ENCODE results near the gene RAB27A.

Gene RAB27A

DNA sequence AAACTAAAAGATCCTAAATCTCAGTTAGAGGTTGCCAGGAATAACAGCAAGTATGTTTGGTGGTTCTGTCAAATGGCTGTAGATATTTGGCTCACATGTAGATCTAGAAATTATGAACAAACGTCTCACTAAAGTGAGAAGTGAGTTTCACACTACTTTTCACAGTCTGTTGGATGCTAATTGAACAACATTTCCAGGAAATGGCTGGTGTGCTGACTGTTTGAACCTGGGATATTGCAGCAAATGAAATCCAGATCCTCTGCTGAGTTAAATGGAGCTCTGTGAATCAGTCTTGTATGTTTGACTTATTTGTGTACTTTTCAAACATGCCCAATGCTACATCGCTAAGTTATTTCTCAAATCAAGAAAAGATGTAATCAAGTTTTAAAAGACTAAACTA, 71.6 kb downstream of the RAB27A start:
- H3K9me3 ChIP-seq (ENCODE audit: control insufficient read depth, low read length), result no peaks in the 10 kb centered on the region
- H2BK12ac ChIP-seq (ENCODE audit: low read length in 2 of 2), result no peak overlapping the region
- no peak overlapping the region for H3K14ac ChIP-seq (ENCODE audit: low read length in 2 of 2)
- H3K27ac ChIP-seq (ENCODE audit: low read length, poor library complexity, severe bottlenecking), result no peak overlapping the region
- H3K4ac ChIP-seq (ENCODE audit: low read depth in 1 of 2, low read length in 2 of 2), result peak overlapping the region in 1 of 2 experiments; percentile 15
- no peak for DNase-seq
- no peak overlapping the region for H2BK120ac ChIP-seq (ENCODE audit: low read depth, low read length)
- H3K4me3 ChIP-seq (ENCODE audit: insufficient read depth in 1 of 2, low read depth in 1 of 2, low read length in 2 of 2), result no peak overlapping the region
- H3K79me1 ChIP-seq (replicated peaks; ENCODE audit: low read length, poor library complexity, severe bottlenecking), result no peaks in the 10 kb centered on the region
- H4K91ac ChIP-seq (ENCODE audit: low read length), result no peak overlapping the region
- H3K4me1 ChIP-seq (ENCODE audit: control insufficient read depth, insufficient read depth, low read depth, low read length), result peaks cover 5% of the 10 kb centered on the region
- no peak overlapping the region for H2AFZ ChIP-seq (ENCODE audit: low read depth, low read length)
- H3K4me2 ChIP-seq (ENCODE audit: low read length, poor library complexity, severe bottlenecking), result no peak overlapping the region
- H3K36me3 ChIP-seq (ENCODE audit: control insufficient read depth in 1 of 2, insufficient read depth in 2 of 2, low read depth in 1 of 2, low read length in 2 of 2), result no peaks in the 10 kb centered on the region
- H3K23ac ChIP-seq (ENCODE audit: low read length in 2 of 2), result no peak overlapping the region
- H2BK5ac ChIP-seq (ENCODE audit: low read depth, low read length, poor library complexity, severe bottlenecking), result no peak overlapping the region
- WGBS, result no CpG with 5 or more reads among the region's 2 CpGs
- H2BK15ac ChIP-seq (ENCODE audit: low read depth, poor library complexity, severe bottlenecking), result no peak overlapping the region
- H2AK5ac ChIP-seq (ENCODE audit: low read length, severe bottlenecking), result no peak overlapping the region
- no peak overlapping the region for H3K18ac ChIP-seq (ENCODE audit: low read depth in 1 of 2, low read length in 2 of 2)
- H3K27me3 ChIP-seq (ENCODE audit: control insufficient read depth in 1 of 2, insufficient read depth in 1 of 2, low read length in 2 of 2), result no peaks in the 10 kb centered on the region
- H3K9ac ChIP-seq (ENCODE audit: low read length), result peak overlapping the region; percentile 69
- no peak overlapping the region for H4K8ac ChIP-seq (ENCODE audit: low read length)

DNA sequence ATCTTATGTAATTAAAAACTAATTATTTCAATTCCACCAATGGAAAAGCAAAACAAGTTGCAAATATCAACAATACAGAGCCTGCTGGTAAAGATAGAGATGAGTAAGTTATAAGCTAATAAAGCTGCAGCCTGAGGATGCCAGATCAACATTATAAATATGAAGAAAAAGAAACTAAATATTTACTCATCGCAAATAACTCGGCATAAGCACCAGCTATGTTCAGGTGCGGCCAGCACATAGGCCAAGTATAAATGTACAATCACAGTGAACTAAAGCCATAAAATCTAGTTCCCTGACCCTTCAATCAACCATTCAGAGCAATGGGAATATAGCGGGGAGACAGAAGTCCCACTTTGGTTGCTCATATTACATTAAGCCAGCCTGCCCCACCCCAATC, 85.1 kb downstream of the RAB27A start:
- Histone ChIP-seq H2AK5ac (ENCODE audit: low read length, severe bottlenecking) (no peak overlapping the region), H3K4me1 (ENCODE audit: control insufficient read depth, insufficient read depth, low read depth, low read length) (no peaks in the 10 kb centered on the region), H4K8ac (ENCODE audit: low read length) (no peak overlapping the region), H3K79me1 (replicated peaks; ENCODE audit: low read length, poor library complexity, severe bottlenecking) (no peaks in the 10 kb centered on the region), H2BK120ac (ENCODE audit: low read depth, low read length) (no peak overlapping the region), H3K36me3 (ENCODE audit: control insufficient read depth in 1 of 2, insufficient read depth in 2 of 2, low read depth in 1 of 2, low read length in 2 of 2) (peaks cover 0 to 13% of the 10 kb centered on the region in 2 experiments), H2BK15ac (ENCODE audit: low read depth, poor library complexity, severe bottlenecking) (no peak overlapping the region), H3K27me3 (ENCODE audit: control insufficient read depth in 1 of 2, insufficient read depth in 1 of 2, low read length in 2 of 2) (no peaks in the 10 kb centered on the region), H3K4ac (ENCODE audit: low read depth in 1 of 2, low read length in 2 of 2) (no peak overlapping the region), H3K4me2 (ENCODE audit: low read length, poor library complexity, severe bottlenecking) (no peak overlapping the region), H2AFZ (ENCODE audit: low read depth, low read length) (no peak overlapping the region), H3K4me3 (ENCODE audit: insufficient read depth in 1 of 2, low read depth in 1 of 2, low read length in 2 of 2) (no peak overlapping the region), H4K91ac (ENCODE audit: low read length) (no peak overlapping the region), H3K23ac (ENCODE audit: low read length in 2 of 2) (no peak overlapping the region), H3K9ac (ENCODE audit: low read length) (no peak overlapping the region), H3K9me3 (ENCODE audit: control insufficient read depth, low read length) (no peaks in the 10 kb centered on the region), H3K14ac (ENCODE audit: low read length in 2 of 2) (no peak overlapping the region), H2BK5ac (ENCODE audit: low read depth, low read length, poor library complexity, severe bottlenecking) (no peak overlapping the region), H3K27ac (ENCODE audit: low read length, poor library complexity, severe bottlenecking) (no peak overlapping the region), H3K18ac (ENCODE audit: low read depth in 1 of 2, low read length in 2 of 2) (no peak overlapping the region), H2BK12ac (ENCODE audit: low read length in 2 of 2) (no peak overlapping the region)
- no peak for DNase-seq
- WGBS, result 80% methylated on average over 4 of the region's 4 CpGs

DNA sequence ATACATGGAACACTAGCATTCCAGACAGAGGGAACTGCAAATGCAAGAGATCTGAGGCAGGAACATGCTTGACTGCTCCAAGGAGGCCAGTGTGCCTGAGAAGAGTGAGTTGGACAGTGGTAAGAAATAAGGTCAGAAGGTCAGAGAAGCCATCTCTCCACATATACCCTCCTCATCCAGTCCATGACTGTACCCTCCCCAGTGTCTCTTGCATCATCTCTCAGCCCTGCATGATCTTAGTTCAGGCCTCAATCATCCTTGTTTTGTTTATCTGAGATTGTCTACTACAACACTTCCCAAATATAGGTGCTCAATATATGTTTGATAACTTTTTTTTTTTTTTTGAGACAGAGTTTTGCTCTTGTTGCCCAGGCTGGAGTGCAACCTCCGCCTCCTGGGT, 87.4 kb downstream of the RAB27A start:
- no peak overlapping the region for H4K91ac ChIP-seq (ENCODE audit: low read length)
- H3K9ac ChIP-seq (ENCODE audit: low read length), result no peak overlapping the region
- H3K79me1 ChIP-seq (replicated peaks; ENCODE audit: low read length, poor library complexity, severe bottlenecking), result no peaks in the 10 kb centered on the region
- peaks cover 0 to 13% of the 10 kb centered on the region in 2 experiments for H3K36me3 ChIP-seq (ENCODE audit: control insufficient read depth in 1 of 2, insufficient read depth in 2 of 2, low read depth in 1 of 2, low read length in 2 of 2)
- no peak overlapping the region for H2BK5ac ChIP-seq (ENCODE audit: low read depth, low read length, poor library complexity, severe bottlenecking)
- H3K14ac ChIP-seq (ENCODE audit: low read length in 2 of 2), result no peak overlapping the region
- H2AK5ac ChIP-seq (ENCODE audit: low read length, severe bottlenecking), result no peak overlapping the region
- no peak overlapping the region for H2BK120ac ChIP-seq (ENCODE audit: low read depth, low read length)
- H3K4ac ChIP-seq (ENCODE audit: low read depth in 1 of 2, low read length in 2 of 2), result no peak overlapping the region
- no peaks in the 10 kb centered on the region for H3K9me3 ChIP-seq (ENCODE audit: control insufficient read depth, low read length)
- H3K18ac ChIP-seq (ENCODE audit: low read depth in 1 of 2, low read length in 2 of 2), result no peak overlapping the region
- H2BK15ac ChIP-seq (ENCODE audit: low read depth, poor library complexity, severe bottlenecking), result no peak overlapping the region
- H2AFZ ChIP-seq (ENCODE audit: low read depth, low read length), result no peak overlapping the region
- H4K8ac ChIP-seq (ENCODE audit: low read length), result no peak overlapping the region
- no peaks in the 10 kb centered on the region for H3K27me3 ChIP-seq (ENCODE audit: control insufficient read depth in 1 of 2, insufficient read depth in 1 of 2, low read length in 2 of 2)
- H3K4me3 ChIP-seq (ENCODE audit: insufficient read depth in 1 of 2, low read depth in 1 of 2, low read length in 2 of 2), result no peak overlapping the region
- no peak overlapping the region for H3K4me2 ChIP-seq (ENCODE audit: low read length, poor library complexity, severe bottlenecking)
- 90% methylated on average over 1 of the region's 1 CpG for WGBS
- H3K23ac ChIP-seq (ENCODE audit: low read length in 2 of 2), result no peak overlapping the region
- H3K4me1 ChIP-seq (ENCODE audit: control insufficient read depth, insufficient read depth, low read depth, low read length), result no peaks in the 10 kb centered on the region
- H2BK12ac ChIP-seq (ENCODE audit: low read length in 2 of 2), result no peak overlapping the region
- H3K27ac ChIP-seq (ENCODE audit: low read length, poor library complexity, severe bottlenecking), result no peak overlapping the region
- no peak for DNase-seq

DNA sequence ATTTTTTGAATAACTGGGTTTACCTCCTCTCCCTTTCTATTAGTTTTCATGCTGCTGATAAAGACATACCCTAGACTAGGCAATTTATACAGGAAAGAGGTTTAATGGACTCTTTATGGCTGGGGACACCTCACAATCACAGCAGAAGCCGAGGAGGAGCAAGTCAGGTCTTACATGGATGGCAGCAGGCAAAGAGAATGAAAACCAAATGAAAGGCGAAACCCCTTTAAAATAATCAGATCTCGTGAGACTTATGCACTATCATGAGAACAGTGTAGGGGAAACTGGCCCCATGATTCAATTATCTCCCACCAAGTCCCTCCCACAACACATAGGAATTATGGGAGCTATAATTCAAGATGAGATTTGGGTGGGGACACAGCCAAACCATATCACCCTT, 90.9 kb downstream of the RAB27A start:
- Histone ChIP-seq H3K18ac (ENCODE audit: low read depth in 1 of 2, low read length in 2 of 2) (no peak overlapping the region), H3K4me3 (ENCODE audit: insufficient read depth in 1 of 2, low read depth in 1 of 2, low read length in 2 of 2) (no peak overlapping the region), H2AFZ (ENCODE audit: low read depth, low read length) (no peak overlapping the region), H3K23ac (ENCODE audit: low read length in 2 of 2) (no peak overlapping the region), H3K4ac (ENCODE audit: low read depth in 1 of 2, low read length in 2 of 2) (no peak overlapping the region), H3K27ac (ENCODE audit: low read length, poor library complexity, severe bottlenecking) (no peak overlapping the region), H2BK12ac (ENCODE audit: low read length in 2 of 2) (no peak overlapping the region), H3K9me3 (ENCODE audit: control insufficient read depth, low read length) (no peaks in the 10 kb centered on the region), H3K9ac (ENCODE audit: low read length) (no peak overlapping the region), H3K4me1 (ENCODE audit: control insufficient read depth, insufficient read depth, low read depth, low read length) (peaks cover 1% of the 10 kb centered on the region), H3K14ac (ENCODE audit: low read length in 2 of 2) (no peak overlapping the region), H2BK5ac (ENCODE audit: low read depth, low read length, poor library complexity, severe bottlenecking) (no peak overlapping the region), H4K91ac (ENCODE audit: low read length) (no peak overlapping the region), H4K8ac (ENCODE audit: low read length) (no peak overlapping the region), H2AK5ac (ENCODE audit: low read length, severe bottlenecking) (no peak overlapping the region), H2BK15ac (ENCODE audit: low read depth, poor library complexity, severe bottlenecking) (no peak overlapping the region), H3K4me2 (ENCODE audit: low read length, poor library complexity, severe bottlenecking) (no peak overlapping the region), H3K36me3 (ENCODE audit: control insufficient read depth in 1 of 2, insufficient read depth in 2 of 2, low read depth in 1 of 2, low read length in 2 of 2) (peaks cover 0 to 6% of the 10 kb centered on the region in 2 experiments), H3K27me3 (ENCODE audit: control insufficient read depth in 1 of 2, insufficient read depth in 1 of 2, low read length in 2 of 2) (no peaks in the 10 kb centered on the region), H2BK120ac (ENCODE audit: low read depth, low read length) (no peak overlapping the region), H3K79me1 (replicated peaks; ENCODE audit: low read length, poor library complexity, severe bottlenecking) (no peaks in the 10 kb centered on the region)
- WGBS, result 100% methylated on average over 1 of the region's 3 CpGs
- no peak for DNase-seq

Data from mesenchymal stem cell (in vitro differentiated cells and primary cell).